ENCODE measurements around the gene HRAS. TPM values are rescaled to one million over a fixed set of nuclear protein-coding genes. Genes with fewer than 3 reads are reported as not detected.

HRAS gene
- total and polyA plus RNA-seq, 2 of the 13 experiments (the other 11 are each of a cell fraction or from before 2014, with no cell fraction given), result 32.9 to 50.0 TPM

GRCh38 chr11:537622-538430 lies 2.5 kb upstream of the HRAS start:
- Histone ChIP-seq H3K27me3 (ENCODE audit: control insufficient read depth in 1 of 2, insufficient read depth in 2 of 2, low read length in 2 of 2) (peaks cover 5 to 20% of the 10 kb centered on the region in 2 experiments; a peak in 4 of 5 replicates), H3K9ac (ENCODE audit: insufficient read depth, low read depth, low read length) (no peak overlapping the region), H4K20me1 (ENCODE audit: insufficient read depth, low read length) (no peaks in the 10 kb centered on the region; the same call in 1 of the 2 replicates), H3K27ac (ENCODE audit: extremely low read length, insufficient read depth, low read length) (no peak overlapping the region), H3K79me2 (ENCODE audit: insufficient read depth, low read length) (peaks cover 4% of the 10 kb centered on the region), H3K9me3 (ENCODE audit: low read length) (no peaks in the 10 kb centered on the region), H3K4me3 (replicated peaks in 1 of 3; ENCODE audit: insufficient read depth in 1 of 3, low read depth in 2 of 3, low read length in 3 of 3) (peak overlapping the region in 2 of 3 experiments; percentile 14 to 39; a peak in 2 of 6 replicates), H3K36me3 (replicated peaks in 1 of 2; ENCODE audit: control insufficient read depth in 1 of 2, insufficient read depth in 2 of 2, low read length in 2 of 2) (peaks cover 4 to 9% of the 10 kb centered on the region in 2 experiments; a peak in 3 of 5 replicates), H2AFZ (ENCODE audit: low read length) (no peak overlapping the region), H3K4me2 (ENCODE audit: low read depth, low read length) (peak overlapping the region; percentile 68), H3K4me1 (ENCODE audit: insufficient read depth, low read length) (peaks cover 67% of the 10 kb centered on the region)
- in situ Hi-C loops (cut with HindIII; ENCODE audit: extremely low pct_ligation_motif_present, low pct_unique_long_range_greater_than_20kb), result no loop called here
- DNase-seq (ENCODE audit: low spot score), result no peak
- 56% methylated on average over 4 of the region's 19 CpGs for WGBS (ENCODE audit: low lambda C conversion rate)
- ChIA-PET POLR2A (interaction anchor here (1.2 kb wide), 1 partner anchor 11 kb away, joined by 3 read pairs; no protein-coding TSS in a partner anchor), CTCF (ENCODE audit: low intra/inter-chr PET ratio, low total read pairs) (no interaction called here)
- intact Hi-C loops (cut with micrococcal nuclease; ENCODE audit: unreplicated experiment), result no loop called here
- ATAC-seq, result no peak
- no peak for FAIRE-seq
- BruUV-seq (replicated peaks), result no TSS peak
- no peak for TF ChIP-seq NKX3-1 (CRISPR knock-in tag; IDR thresholded peaks at IDR 0.05)
- TF ChIP-seq ZNF788 (CRISPR knock-in tag; IDR thresholded peaks at IDR 0.05; ENCODE audit: borderline replicate concordance), result 0 out of 2 replicates have a peak, but pooled peaks have one; percentile 35
- TF ChIP-seq E2F2 (CRISPR knock-in tag; IDR thresholded peaks at IDR 0.05; ENCODE audit: borderline replicate concordance), result no peak
- TF ChIP-seq ELK4 (CRISPR knock-in tag; IDR thresholded peaks at IDR 0.05; ENCODE audit: borderline replicate concordance), result no peak
- TF ChIP-seq AKNA (CRISPR knock-in tag; IDR thresholded peaks at IDR 0.05; ENCODE audit: borderline replicate concordance), result no peak
- no peak for TF ChIP-seq ZBTB20 (CRISPR knock-in tag; IDR thresholded peaks at IDR 0.05; ENCODE audit: borderline replicate concordance, low read depth)
- 0 out of 2 replicates have a peak, but pooled peaks have one; percentile 55 for TF ChIP-seq ZNF772 (CRISPR knock-in tag; IDR thresholded peaks at IDR 0.05)
- TF ChIP-seq FOXK1 (CRISPR knock-in tag; IDR thresholded peaks at IDR 0.05; ENCODE audit: borderline replicate concordance, low read depth), result 0 out of 2 replicates have a peak, but pooled peaks have one; percentile 2
- TF ChIP-seq MAFG (CRISPR knock-in tag; IDR thresholded peaks at IDR 0.05), result no peak
- TF ChIP-seq ZFY (CRISPR knock-in tag; IDR thresholded peaks at IDR 0.05), result no peak
- TF ChIP-seq ZNF205 (CRISPR knock-in tag; IDR thresholded peaks at IDR 0.05), result no peak
- TF ChIP-seq ZBTB8A (CRISPR knock-in tag; IDR thresholded peaks at IDR 0.05; ENCODE audit: borderline replicate concordance, low read depth), result no peak
- no peak for TF ChIP-seq CBX5 (CRISPR knock-in tag; IDR thresholded peaks at IDR 0.05; ENCODE audit: borderline replicate concordance)
- TF ChIP-seq HBP1 (CRISPR knock-in tag; IDR thresholded peaks at IDR 0.05; ENCODE audit: low read depth), result 0 out of 2 replicates have a peak, but pooled peaks have one; percentile 29
